GM19438 (cell line): Measurements from ENCODE around the gene ADAD2.

Experiments used
- ATAC-seq: cut with Tn5 transposase; IDR thresholded peaks from one replicate; pipeline ENCODE4 v1.9.1; 2021; ENCODE audit warnings: low read depth; ENCODE audit not compliant: unreplicated experiment

The ADAD2 gene

DNA sequence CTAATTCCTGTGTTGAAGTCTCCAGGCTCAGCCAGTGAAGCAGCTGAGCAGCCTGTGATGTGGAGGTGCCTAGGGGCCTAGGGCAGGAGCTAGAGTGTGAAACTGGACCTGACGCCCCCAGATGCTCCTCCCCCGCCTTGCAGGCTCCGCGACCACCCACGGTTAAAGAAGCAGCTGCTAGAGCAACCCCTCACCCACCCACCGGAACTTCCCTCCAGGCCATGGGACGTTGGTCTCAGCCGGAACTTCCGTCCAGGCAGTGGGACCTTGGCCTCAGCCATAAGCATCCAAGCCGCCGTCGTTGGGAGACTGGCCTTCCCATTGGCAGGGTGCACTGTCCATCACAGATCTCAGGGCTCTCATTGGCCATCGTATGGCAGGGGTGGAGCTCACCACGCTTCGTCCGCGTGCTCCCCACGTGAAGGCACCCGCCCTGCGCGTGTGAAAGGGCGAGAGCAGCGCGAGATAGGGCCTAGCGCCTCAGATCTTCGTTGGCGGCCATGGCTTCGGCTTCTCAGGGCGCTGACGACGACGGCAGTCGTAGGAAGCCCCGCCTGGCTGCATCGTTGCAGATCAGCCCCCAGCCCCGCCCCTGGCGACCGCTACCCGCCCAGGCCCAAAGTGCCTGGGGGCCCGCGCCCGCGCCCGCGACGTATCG is at the start of gene ADAD2:
TSS of gene ADAD2 (plus strand) at position 427 of the 658 bp plus-strand sequence. CDS start at position 501, 74 bp downstream.
- no peak for ATAC-seq

DNA sequence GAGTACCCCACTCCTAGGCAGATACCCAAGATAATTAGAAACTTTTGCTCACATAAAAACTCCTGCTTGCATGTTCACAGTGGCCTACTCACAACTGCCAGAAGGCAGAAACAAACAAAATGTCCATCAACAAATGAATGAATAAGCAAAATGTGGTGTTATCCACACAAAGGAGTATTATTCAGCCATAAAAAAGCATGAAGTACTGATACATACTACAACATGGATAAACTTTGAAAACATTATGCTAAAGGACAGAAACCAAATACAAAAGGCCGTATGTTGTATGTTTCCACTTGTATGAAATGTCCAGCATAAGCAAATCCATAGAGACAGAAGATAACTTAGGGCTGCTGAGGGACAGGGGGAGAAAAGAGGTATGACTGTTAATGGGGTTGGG is 47.9 kb upstream of the ADAD2 start:
- ATAC-seq: no peak

DNA sequence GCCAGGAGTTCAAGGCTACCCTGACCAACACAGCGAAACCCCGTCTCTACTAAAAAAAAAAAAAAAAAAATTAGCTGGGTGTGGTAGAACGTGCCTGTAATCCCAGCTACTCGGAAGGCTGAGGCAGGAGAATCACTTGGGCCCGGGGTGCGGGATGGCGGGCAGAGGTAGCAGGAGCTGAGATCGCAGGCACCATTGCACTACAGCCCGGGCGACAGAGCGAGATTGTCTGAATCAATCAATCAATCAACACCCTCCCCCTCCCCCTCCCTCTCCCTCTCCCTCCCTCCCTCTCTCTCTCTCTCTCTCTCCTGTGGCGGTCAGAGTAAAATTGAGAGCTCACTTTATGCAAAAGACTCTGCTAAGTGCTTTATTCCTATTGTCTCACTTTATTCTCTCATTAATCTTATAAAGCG is 47.2 kb upstream of the ADAD2 start:
- no peak for ATAC-seq

DNA sequence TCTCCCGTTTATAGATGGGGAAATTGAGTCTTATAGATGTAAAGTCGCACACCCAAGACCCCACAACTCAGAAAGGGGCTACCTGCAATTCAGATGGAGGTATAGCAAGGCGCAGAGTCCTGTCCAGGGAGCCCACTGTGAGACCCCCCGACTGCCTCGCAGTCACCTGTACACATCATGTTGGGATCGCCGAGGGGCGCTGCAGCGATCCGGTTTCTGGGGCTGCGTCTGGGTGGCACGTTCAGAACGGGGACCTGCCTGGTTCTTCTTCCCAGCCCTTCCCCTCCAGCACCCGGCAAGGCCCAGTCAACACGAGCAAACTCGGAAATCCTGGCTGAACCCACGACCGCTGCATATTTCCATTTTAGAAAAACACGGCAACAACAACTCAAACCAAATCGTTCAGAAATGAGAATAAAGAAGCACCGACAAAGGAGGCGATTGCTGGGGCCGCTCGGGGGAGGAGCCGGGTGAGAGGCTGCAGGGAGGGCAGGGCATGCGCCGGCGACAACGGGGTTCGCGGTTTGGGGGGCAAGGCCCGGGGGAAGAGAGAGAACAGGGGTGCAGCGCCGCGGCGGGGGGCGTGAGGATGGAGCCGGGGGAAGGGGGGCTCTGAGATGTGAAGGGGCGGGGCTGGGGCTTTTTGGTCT is 46.6 kb upstream of the ADAD2 start:
- ATAC-seq: no peak

DNA sequence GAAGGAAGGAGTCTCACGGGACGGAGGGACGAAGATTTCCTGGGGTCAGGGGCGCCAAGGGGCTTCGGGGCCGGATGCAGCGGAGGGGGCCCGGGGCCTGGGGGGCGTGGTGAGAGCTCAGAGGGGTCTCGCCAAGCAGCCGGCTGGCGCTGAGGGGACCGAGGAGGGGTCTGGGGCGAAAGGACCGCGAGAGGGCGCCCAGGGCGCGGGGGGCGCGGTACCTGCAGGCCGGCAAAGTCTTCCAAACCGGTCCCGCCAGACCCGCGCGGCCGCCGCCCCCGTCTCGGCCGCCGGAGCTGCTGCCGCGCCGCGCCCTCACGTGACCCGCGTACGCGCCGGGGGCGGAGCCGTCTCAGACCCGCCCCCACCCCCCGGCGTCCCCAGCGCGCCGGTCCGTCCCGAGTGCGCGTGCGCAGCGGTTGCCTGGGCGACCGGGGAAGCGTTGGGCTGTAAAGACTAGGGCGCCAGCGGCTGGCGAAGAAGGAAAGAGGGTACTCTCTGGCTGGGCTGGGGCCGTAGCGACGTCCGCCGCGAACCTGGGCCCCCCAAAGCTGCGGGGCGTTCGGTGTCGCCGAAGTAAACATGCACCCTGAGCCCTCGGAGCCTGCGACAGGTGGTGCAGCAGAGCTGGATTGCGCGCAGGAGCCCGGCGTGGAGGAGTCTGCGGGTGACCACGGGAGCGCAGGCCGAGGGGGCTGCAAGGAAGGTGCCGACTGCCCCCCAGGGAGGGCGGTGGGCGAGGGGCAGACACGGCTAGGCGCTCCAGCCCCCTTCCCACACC is 45.9 kb upstream of the ADAD2 start, which contains the start of the genes DNAAF1 and HSDL1:
TSS of gene DNAAF1 (plus strand) at position 450 of the 781 bp plus-strand sequence. CDS start at position 583, 133 bp downstream.
TSS of gene HSDL1 (minus strand) at position 319 of the 781 bp plus-strand sequence. CDS start 13,856 bp downstream, outside the sequence.
- ATAC-seq: peak; percentile 81

DNA sequence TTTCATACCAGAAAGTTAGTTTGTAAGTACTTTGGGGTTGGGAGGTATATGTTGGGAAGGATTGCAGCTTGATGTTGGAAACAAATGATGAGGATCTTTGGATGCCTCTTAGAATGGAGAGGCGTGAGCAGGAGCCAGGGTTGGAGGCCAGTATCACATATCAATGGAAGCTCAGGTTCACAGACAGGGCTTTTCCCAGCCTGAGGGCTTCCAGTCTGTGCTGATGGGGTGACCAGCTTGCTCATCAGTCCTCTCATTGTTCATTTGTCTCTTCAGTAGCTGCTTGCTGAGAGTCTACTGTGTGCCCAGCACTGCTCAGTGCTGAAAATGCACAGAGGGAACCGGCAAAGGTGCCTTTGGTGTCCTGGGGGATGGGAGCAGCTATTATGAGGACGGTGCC is 40.0 kb upstream of the ADAD2 start:
- no peak for ATAC-seq

DNA sequence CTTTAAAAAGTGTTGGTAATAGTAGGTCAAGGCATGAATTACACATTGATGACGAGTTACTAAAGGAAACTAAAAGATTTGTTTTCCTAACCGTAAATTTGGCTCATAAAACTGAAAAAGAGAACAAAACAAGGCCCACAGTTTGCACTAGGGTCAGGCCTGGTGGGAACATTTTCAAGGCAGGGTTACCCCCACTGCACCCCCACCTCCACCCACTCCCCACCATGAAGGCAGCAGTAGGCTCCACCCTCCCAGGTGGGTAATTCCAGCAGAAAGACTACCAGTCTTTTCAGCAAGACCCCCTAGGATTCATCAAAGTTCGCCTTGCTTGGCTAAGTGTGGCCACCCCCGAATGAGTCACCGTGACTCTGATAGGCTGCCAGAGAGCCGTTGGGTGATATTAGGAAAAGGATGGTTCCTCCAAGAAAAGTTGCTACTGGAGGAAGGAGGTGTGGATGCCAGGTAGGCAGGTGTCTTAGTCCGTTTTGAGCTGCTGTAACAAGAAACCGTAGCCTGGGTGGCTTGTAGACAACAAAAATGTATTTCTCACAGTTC is 37.2 kb upstream of the ADAD2 start:
- ATAC-seq: no peak

DNA sequence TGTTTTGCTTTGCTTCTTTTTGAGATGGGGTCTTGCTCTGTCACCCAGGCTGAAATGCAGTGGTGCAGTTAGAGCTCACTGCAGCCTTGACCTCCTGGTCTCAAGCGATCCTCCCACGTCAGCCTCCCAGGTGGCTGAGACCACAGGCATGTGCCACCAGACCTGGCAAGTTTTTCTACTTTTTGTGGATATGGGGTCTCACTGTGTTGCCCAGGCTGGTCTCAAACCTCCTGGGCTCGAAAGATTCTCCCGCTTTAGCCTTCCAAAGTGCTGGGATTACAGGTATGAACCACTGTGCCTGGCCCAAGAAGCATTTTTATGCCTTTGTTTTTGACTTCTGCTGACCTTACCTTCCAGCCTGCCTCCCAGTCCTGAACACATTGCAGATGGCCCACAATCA is 35.7 kb upstream of the ADAD2 start:
- ATAC-seq: no peak

DNA sequence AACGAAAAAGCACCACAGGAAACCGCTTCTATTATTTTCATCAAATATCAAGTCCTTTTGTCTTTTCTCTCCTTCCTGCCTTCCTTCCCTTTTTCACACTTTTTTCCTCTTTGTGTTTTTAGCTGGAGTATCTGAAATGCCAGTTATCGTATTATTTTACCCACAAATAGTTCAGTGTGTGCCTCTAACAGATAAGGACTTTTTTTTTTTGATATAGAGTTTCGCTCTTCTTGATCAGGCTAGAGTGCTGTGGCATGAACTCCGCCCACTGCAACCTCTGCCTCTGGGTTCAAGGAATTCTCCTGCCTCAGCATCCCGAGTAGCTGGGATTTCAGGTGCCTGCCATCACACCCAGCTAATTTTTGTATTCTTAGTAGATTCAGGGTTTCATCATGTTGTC is 35.2 kb upstream of the ADAD2 start:
- ATAC-seq: no peak

DNA sequence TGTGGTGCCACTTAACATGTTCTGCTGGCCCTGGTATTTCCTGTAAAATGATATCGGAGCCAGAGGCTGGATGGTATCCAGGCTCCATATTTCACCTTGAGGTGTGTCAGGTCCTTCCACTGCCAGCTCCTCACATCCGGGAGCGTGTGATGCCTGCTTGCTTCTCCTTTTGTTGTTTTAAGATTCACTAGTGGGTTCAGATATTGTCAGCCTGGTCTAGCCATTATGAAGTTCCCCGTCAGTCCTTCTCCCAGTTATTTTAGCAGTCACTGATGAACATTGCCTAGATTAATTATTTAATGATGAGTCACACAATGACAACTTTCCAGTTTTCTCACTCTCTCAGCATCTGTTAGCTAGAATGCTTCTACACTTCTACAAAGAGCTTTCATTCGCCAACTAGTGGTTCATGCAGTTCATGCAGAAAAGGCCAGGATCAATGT is 34.6 kb upstream of the ADAD2 start:
- ATAC-seq: no peak

DNA sequence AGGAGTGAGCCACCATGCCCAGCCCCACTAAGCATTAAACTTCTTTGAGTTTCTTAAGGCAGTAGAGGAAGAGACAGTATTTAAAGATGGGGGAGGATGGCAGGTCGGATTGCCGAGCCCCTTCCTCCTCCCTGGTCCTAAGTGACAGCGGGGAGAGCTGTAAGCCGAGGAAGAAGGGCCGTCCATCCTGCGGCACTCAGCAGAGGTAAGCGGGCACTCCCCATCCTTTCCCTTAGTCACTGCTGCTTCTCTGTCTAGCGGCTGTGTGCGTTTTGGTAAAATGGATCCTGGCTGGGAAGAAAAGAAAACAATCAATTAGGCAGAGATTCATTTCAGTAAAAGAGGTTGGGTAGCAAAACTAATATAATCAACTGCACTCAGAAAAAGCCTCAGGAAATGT is 31.9 kb upstream of the ADAD2 start:
- ATAC-seq: no peak

DNA sequence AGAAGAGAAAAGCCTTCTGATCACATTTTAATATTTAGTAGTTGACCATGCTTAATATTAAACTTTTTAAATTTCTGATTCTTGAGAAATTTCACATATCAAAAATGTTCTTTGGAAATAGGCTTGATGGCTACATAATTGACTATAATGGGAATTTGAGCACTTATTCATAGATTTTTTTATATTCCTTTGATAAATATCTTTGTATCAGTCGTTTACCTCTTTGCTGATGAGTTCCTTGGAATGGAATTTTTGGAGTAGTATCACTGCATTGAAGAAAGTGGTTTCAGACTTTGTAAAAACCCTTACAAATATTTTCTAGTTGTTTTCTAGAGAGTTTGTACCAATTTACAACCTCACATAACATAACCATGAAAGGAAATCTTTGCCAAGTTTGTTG is 31.2 kb upstream of the ADAD2 start:
- no peak for ATAC-seq

DNA sequence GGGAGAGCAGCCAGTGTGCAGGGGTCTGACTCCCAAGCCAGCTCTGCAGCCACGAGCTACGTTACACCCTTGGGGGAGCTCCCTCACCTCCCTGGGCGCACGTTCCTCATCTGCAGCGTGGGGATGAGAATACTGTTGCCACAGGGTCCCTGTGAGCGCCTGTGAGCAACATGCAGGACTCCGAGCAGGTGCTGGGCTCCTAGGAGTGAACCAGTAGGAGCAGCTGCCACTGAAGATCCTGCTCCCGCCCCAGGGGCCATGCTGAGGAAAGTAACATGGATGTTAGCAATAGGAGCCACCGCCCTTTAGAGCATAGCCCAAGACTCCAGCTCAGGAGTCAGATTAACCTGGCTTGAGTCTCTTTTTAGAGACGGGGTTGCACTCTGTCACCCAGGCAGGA is 29.9 kb upstream of the ADAD2 start:
- ATAC-seq: no peak

DNA sequence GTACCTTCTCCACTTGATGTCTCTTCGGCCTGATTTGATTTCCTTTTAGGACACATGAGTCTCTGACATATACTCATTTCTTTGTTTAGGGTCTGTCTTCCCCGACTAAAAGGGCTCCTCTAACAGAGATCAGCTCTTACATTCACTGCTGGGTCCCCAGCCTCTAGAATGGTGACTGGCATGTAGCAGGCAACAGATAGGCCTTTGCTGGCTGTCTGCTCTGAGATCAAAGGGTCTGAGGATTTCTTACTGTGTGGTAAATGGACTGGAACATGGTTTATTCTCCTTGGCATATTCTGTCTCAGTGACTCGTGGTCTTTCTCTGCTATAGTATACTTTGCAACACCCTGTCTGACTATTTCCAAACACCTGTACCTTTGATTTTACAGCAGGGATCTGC is 29.2 kb upstream of the ADAD2 start:
- ATAC-seq: no peak

DNA sequence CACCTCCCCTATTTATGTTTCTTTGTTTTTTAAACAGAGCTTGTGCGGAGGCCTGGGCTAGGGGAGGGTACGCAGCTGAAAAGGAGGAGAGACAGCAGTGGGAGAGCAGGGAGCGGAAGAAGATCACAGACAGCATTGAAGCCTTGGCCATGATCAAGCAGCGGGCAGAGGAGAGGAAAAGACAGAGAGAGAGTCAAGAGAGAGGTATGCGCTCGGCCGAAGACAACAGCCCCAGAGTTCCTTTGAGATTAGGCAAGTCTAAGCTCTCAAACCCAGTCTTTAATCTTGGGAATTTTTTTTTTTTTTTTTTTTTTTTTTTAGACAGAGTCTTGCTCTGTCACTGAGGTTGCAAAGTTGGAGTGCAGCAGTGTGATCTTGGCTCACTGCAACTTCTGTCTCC is 25.2 kb upstream of the ADAD2 start:
- ATAC-seq: no peak

DNA sequence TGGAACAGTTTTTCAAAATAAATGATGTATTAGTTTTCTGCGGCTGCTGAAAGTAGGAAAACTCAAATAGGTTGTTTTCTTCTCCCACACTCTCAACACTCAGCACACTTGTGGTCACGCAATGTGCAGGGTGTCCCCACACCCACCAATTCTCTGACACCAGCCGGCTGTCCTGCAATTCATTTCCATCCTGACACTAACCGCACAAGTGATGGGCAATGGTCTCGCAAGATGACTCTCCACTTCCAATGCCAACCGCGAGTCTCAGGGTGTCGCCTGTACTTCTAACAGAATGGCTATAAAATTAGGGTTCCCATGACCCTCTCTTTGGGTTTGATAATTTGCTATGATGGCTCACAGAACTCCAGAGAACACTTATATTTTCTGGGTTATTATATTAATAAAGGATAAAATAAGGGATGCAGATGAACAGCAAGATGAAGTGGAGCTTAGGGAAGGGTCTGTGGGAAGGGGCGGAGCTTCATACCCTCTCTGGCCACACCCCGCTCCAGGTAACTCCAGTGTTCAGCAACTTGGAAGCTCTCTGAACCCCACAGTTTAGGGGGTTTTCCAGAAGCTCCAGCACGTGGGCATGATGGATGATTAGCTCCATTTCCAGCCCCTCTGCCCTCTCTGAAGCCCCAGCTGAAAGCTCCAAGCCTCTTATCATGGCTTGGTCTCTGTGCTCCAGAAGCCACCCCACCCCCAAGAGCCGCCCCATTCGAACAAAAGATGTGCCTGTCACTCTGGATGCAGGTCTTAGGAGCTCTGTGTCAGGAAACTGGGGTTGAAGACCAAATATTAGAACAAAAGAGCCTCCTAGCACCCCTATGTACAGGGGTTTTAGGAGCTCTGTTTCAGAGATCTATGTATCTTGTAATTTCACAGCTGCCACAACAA is 23.9 kb upstream of the ADAD2 start:
- ATAC-seq: no peak

DNA sequence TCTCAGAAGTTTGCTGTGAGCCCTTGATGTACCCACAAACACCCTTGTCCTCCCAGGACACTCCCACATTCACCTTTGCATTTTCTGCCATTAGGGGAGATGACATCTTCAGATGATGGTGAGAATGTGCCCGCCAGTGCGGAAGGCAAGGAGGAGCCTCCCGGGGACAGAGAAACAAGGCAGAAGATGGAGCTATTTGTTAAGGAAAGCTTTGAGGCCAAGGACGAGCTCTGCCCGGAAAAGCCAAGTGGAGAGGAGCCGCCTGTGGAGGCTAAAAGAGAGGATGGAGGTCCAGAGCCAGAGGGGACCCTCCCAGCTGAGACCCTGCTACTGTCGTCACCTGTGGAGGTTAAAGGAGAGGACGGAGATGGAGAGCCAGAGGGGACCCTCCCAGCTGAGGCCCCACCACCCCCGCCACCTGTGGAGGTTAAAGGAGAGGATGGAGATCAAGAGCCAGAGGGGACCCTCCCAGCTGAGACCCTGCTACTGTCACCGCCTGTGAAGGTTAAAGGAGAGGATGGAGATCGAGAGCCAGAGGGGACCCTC is 21.1 kb upstream of the ADAD2 start:
- no peak for ATAC-seq

DNA sequence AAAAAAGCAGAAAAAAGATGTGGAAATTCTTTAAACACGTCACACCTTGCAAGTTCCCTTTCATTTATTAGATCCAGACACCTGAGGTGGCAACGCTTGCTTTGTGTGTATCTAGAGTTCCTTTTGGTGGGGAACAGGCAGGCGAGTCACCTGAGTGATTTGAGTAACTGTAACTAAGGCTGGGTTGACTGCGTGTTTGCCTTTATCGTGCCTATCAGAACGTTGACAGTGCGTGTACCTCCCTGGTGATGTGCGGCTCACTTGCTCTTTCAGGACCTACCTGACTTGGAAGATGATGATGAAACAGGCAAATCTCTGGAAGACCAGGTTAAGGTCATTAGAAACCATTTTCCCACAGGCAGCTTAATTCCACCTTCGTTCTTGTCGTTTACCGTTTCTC is 16.6 kb upstream of the ADAD2 start:
- ATAC-seq: no peak

DNA sequence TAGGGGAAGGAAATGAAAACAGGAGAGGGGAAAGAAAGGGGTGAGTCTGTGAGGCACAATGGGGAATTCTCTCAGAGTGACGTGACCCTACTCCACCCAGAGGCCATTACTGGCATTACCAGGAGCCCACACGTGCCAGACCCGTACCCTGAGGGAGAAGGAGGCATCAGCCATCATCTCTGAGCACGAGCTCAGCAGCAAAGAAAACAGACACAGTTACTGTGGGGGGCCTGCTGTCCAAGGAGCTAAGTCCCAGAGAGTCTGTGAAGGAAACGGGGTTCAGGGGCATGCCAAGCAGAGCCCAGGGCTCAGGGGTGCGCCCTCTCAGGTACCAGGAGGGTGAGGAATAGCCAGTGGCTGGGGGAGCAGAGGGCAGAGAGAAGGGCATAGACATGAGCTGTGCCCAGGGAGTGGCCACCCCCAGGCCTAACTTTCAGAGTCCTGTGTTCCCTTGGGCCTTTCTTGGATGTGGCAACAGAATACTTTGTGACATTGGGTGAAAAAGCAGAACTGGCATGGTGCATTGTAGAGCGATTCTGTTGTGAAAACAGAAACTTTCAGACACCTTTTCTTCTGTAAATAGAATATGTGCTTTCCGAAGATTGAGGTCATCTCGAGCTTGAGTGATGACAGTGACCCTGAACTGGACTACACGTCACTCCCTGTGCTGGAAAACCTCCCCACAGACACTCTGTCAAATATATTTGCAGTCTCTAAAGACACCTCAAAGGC is 15.4 kb upstream of the ADAD2 start:
- peak; percentile 91 for ATAC-seq
